ENCODE results near the gene SRBD1.

The SRBD1 gene

DNA sequence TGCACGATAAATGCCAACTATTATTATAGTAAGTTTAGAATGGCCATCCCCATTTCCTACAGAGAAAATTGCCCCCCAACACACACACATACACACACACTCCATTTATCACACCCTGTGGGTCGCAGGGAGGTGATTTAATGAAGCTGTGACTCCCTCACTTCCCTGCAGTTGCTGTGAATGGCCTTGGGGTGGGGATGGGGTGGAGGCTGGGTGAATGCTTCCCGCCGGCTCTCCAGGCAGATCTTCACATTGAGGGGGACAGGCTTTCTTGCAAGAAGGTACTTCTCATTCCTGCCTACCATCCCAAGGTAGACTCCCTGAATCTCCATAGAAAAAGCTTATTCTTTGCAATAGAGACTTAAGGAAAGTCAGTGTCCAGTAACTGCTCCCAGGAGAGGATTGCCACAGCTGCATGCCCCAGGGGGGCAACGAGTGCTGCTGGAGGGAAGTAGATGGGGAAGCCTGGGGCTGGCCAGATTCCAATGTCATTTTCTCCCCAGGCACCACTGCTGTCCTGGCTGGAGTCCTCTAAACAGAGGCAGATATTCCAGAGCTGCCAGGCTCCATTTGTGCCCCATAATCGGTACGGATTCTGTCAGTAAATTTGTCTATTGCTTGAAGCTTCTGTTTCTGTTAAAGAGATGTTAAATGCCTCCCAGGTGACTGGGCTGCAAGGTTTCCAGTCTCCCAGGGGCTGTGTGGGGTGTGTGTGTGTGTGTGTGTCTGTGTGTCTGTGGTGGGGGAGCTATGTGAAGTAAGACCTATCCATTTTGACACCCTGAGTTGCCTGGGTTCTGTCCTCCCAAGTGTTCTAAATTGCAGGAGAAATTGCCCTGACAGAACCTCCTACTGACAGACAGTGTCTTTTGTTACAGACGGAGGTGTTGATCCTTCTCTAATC is 265.5 kb downstream of the SRBD1 start:
- DNase-seq: no peak

DNA sequence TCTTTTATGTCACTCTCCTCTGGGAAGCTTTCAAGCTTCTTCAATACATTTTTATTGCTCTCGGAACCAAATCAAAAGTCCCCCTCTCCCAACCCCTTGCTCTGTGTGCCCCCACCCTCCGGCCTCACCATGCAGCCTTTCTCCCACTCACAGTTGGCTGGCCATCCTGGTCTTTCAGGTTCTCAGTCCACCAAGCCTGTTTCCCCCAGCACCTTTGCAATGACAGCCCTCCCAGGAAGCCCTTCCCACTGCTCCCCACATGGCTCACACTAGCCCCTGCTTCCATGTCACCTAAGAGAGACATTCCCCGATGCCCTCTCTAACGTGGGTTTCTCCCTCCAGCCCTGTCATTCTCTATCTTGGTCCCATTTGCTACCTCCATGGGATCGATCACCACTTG is 266.6 kb downstream of the SRBD1 start:
- no peak for DNase-seq

DNA sequence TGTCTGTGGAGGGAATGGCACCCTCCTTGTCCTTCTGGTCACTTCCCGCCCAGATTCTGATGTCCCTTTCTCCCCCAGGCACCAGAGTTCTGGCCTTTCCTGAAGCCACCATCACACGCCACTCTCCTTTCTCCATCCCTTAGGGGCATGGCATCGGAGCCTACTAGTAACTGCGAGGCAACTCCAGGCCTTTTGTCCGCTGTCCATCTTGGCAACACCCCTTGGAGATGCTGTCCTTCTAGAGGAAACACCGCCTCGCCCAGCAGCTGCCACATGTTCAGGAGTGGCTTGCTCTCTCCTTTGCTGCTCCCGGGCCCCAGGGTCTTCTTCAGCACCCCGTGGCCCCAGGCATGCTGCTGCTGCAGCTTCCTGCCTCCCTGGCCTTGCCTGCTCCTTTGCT is 267.0 kb downstream of the SRBD1 start:
- no peak for DNase-seq

DNA sequence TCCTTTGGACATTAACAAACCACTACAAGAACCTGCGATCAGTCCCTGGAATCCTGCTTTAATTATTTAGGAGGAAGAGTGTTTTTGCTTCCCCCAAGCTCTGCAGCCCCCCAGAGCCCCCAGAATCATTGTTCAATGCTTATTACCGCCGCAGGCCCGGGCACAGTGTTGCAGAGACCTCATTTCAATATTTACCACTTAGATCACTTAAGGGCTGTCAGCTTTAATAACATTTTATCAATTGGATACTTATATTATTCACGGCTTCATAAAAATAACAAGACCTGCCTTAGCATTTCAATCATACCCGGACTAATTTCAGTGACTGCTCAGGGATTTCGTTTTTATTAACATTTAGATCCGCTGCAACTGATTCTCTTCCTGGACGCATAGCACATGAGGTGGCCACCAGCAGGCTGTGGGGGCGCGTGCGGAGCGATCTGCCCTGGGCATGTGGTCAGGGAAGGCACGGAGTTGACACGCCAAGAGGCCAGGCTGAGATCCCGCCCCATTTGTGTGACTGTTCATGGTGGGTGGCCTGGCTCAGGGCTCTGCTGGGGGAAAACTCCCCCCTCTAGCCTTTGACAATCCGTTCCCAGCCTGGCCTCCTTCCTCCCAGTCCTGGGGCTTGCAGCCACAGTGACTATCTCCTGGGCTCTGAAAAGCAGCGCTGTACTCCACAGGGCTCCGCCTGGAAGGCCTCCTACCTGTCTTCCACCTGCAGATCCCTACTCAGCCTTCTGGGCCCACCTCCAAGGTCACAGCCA is 267.6 kb downstream of the SRBD1 start:
- DNase-seq: no peak

DNA sequence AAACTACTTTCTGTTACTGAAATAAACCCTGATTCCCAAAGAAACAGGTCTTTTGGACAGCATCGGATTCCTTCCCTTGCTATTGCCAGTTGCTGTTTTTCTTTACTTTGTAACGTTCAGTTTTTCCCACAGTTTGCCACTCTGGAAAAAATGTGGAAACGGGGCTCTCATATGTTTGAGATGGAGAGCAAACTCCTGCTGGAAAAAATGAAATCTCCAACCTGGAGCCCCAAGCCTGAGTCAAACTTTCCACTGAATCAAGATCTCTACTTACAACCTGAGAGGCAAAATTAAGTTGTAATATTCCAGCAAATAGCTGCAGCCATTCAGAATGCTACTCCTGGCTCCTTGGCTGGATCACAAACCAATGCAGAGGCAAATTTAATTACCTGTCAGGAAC is 270.7 kb downstream of the SRBD1 start:
- DNase-seq: no peak

DNA sequence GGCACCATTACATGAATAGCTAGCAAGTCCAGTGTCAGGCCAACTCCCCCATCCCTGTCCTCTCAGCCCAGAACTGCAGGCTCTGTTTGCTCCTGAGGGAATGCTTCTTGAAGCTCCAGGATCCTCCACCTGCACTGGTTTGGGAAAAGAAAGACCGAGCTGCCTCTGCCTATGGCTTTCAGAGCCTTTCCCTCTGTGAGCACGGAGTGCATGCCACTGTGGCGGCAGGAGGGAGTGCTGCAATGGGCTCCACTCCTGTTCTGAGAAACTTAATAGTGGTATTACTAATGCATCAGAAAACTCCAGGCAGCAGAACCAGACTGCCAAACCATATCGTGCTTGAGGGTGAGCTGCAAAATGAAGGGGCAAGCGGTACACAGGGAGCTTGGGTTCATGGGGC is 271.8 kb downstream of the SRBD1 start:
- no peak for DNase-seq

Measured in DMS 273 treated with DMSO at 0.1 percent for 48 hours (cell line).